OCI-LY7 (cell line): ENCODE results near the gene APPL2.

ENCODE experiments used
- CTCF ChIP-seq: fragments of 200-600 bp; sonication (generic); conservative IDR thresholded peaks from 2 replicates; pipeline ENCODE4 v1.5.1; 2014; ENCODE audit warnings: mild to moderate bottlenecking, antibody characterized with exemption, low read length, moderate library complexity, mixed read lengths
- EZH2phosphoT487 ChIP-seq: fragments of 200-600 bp; sonication (generic); IDR thresholded peaks from 2 replicates; pipeline ENCODE4 v1.6.1; 2018; ENCODE audit warnings: low read depth, borderline replicate concordance, mild to moderate bottlenecking, mixed run types, antibody characterized with exemption, low read length, moderate library complexity, mixed read lengths

- no peak for TF ChIP-seq CTCF
- no peak for TF ChIP-seq EZH2phosphoT487
These were observed 64.1 kb downstream of the APPL2 start for GRCh38 chr12:105171691-105172436.
